Suprapubic skin (tissue), 3 donors: ENCODE results near the gene NARS2.

Experiments used
- CTCF ChIP-seq, 2 donors: fragments of 200-600 bp in 1 of 2; fragments of 450-650 bp in 1 of 2; sonication (generic) in 1 of 2; IDR thresholded peaks; one replicate each; pipeline ENCODE4 v1.5.1; 2016 to 2019; ENCODE audit warnings: antibody characterized with exemption in 2 of 2, mild to moderate bottlenecking in 1 of 2, moderate library complexity in 1 of 2
- POLR2AphosphoS5 ChIP-seq, 3 donors: sonication (generic); formaldehyde crosslinking; IDR thresholded peaks; one replicate each; pipeline ENCODE4 v1.6.1; 2017; ENCODE audit warnings: antibody characterized with exemption in 3 of 3

- TF ChIP-seq CTCF (IDR thresholded peaks at IDR 0.05) (no peak), POLR2AphosphoS5 (IDR thresholded peaks at IDR 0.05) (no peak)
These were observed 106.7 kb downstream of the NARS2 start for GRCh38 chr11:78467931-78468330.
